ENCODE results near the gene CRP.
"Not testable (repeated sequence)": the region's sequence is repeated elsewhere in the genome, so short reads cannot be mapped to it uniquely, and the experiment has no call there.

CRP gene

GRCh38 chr1:159699653-159700052, 14.7 kb downstream of the CRP start:
- DNase-seq (ENCODE audit: low read depth in 3 of 3) = no peak

GRCh38 chr1:159699246-159699645, 15.1 kb downstream of the CRP start:
- no peak for DNase-seq (ENCODE audit: low read depth in 3 of 3)

- no peak for DNase-seq (ENCODE audit: low read depth in 3 of 3)
Observed at GRCh38 chr1:159687511-159687910, 26.9 kb downstream of the CRP start.

- no peak for DNase-seq (ENCODE audit: low read depth in 3 of 3)
Observed at GRCh38 chr1:159686599-159687299, 27.6 kb downstream of the CRP start.

- DNase-seq (ENCODE audit: low read depth in 3 of 3) = no peak
Observed at GRCh38 chr1:159678939-159679338, 35.5 kb downstream of the CRP start.

GRCh38 chr1:159675046-159675445, 39.3 kb downstream of the CRP start:
- DNase-seq (ENCODE audit: low read depth in 3 of 3) = no peak

GRCh38 chr1:159672390-159672789, 42.0 kb downstream of the CRP start:
- DNase-seq (ENCODE audit: low read depth in 3 of 3) = not testable (repeated sequence)

GRCh38 chr1:159669338-159669737, 45.1 kb downstream of the CRP start:
- no peak for DNase-seq (ENCODE audit: low read depth in 3 of 3)

- DNase-seq (ENCODE audit: low read depth in 3 of 3) = no peak
Observed at GRCh38 chr1:159668739-159669138, 45.6 kb downstream of the CRP start.

- DNase-seq (ENCODE audit: low read depth in 3 of 3) = no peak
Observed at GRCh38 chr1:159664247-159664646, 50.1 kb downstream of the CRP start.

GRCh38 chr1:159663552-159663951, 50.8 kb downstream of the CRP start:
- no peak for DNase-seq (ENCODE audit: low read depth in 3 of 3)

Measured in stimulated activated CD4-positive, alpha-beta T cell treated with anti-CD3 and anti-CD28 coated beads, TNF-alpha, amount 100 ng/mL, for 48 hours (primary cell).